Endothelial cell of umbilical vein (primary cell): Measurements from ENCODE around the gene CABCOCO1. TPM values are rescaled to one million over a fixed set of nuclear protein-coding genes. Genes with fewer than 3 reads are reported as not detected.

ENCODE experiments used
- BruUV-seq: library from RNA; stranded (reverse); fragments of 400-500 nt; replicated peaks from 2 replicates; lab custom pipeline; 2021; lab: Mats Ljungman, UMichigan
- CTCF ChIA-PET: fragments of 300-600, 350-600 bp; sonication (Branson Sonifier 250); formaldehyde crosslinking; loops from one replicate; lab custom pipeline; 2021; ENCODE audit warnings: antibody characterized with exemption, inconsistent platforms; lab: Charles Lee
- POLR2A ChIA-PET: fragments of 300-600, 350-600 bp; sonication (Branson Sonifier 250); formaldehyde crosslinking; loops from one replicate; lab custom pipeline; 2021; ENCODE audit warnings: antibody characterized with exemption, inconsistent platforms; lab: Charles Lee
- DNase-seq: peaks from one replicate; pipeline ENCODE4 v3.0.0-alpha.2; 2011; ENCODE audit warnings: low read depth, low spot score
- FAIRE-seq: peaks from 2 replicates; lab custom pipeline; 2011; peaks lifted over from hg19 to GRCh38; lab: Jason Lieb, UNC
- H2AFZ ChIP-seq: 2 replicates; pipeline ENCODE4 v1.6.0; 2012; ENCODE audit warnings: low read depth, low read length, control low read depth, inconsistent platforms
- H3K27ac ChIP-seq: 2 replicates; pipeline ENCODE4 v1.5.1; 2011; ENCODE audit warnings: low read depth, mild to moderate bottlenecking, control low read depth, low read length, moderate library complexity; ENCODE audit not compliant: insufficient read depth
- H3K27me3 ChIP-seq, 2 experiments: 2 replicates each; pipeline versions ENCODE4 v1.6.0 to v1.6.1; 2011; ENCODE audit warnings: low read length in 2 of 2, mixed read lengths in 1 of 2; ENCODE audit not compliant: control insufficient read depth in 2 of 2, insufficient read depth in 2 of 2
- H3K36me3 ChIP-seq, 2 experiments: 2 replicates in 1 of 2; 3 replicates in 1 of 2; pipeline ENCODE4 v1.5.1; 2011; ENCODE audit warnings: low read length in 2 of 2, mild to moderate bottlenecking in 1 of 2, moderate library complexity in 1 of 2; ENCODE audit not compliant: control insufficient read depth in 2 of 2, insufficient read depth in 2 of 2; ENCODE audit errors: extremely low read depth in 1 of 2
- H3K4me1 ChIP-seq: 3 replicates; pipeline ENCODE4 v1.5.1; 2011; ENCODE audit warnings: mild to moderate bottlenecking, low read length; ENCODE audit not compliant: control insufficient read depth, insufficient read depth; ENCODE audit errors: extremely low read depth
- H3K4me2 ChIP-seq: 2 replicates; pipeline ENCODE4 v1.6.1; 2011; ENCODE audit warnings: low read length, control low read depth, mixed read lengths; ENCODE audit not compliant: insufficient read depth
- H3K4me3 ChIP-seq, 3 experiments: fragments of 200-600 bp in 1 of 3; sonication (generic), shearing (Covaris generic) in 1 of 3; replicated peaks in 1 of 3; 2 replicates each; pipeline ENCODE4 v1.5.1; 2011 to 2016; ENCODE audit warnings: control low read depth in 3 of 3, low read length in 3 of 3, mild to moderate bottlenecking in 2 of 3, inconsistent platforms in 1 of 3, low read depth in 1 of 3, moderate library complexity in 1 of 3; ENCODE audit not compliant: insufficient read depth in 1 of 3
- H3K79me2 ChIP-seq: 2 replicates; pipeline ENCODE4 v1.6.0; 2012; ENCODE audit warnings: low read length, inconsistent platforms; ENCODE audit not compliant: control insufficient read depth, insufficient read depth
- H3K9ac ChIP-seq: replicated peaks from 2 replicates; pipeline ENCODE3; 2011; ENCODE audit warnings: low read length, control low read depth; ENCODE audit not compliant: insufficient read depth; ENCODE audit errors: extremely low read depth
- H3K9me1 ChIP-seq: replicated peaks from 3 replicates; pipeline ENCODE4 v1.6.0; 2011; ENCODE audit warnings: mild to moderate bottlenecking, low read length; ENCODE audit not compliant: control insufficient read depth, insufficient read depth; ENCODE audit errors: extremely low read depth
- H3K9me3 ChIP-seq: replicated peaks from 2 replicates; pipeline ENCODE4 v1.5.1; 2012; ENCODE audit warnings: low read length, inconsistent platforms; ENCODE audit not compliant: control insufficient read depth, insufficient read depth
- H4K20me1 ChIP-seq: replicated peaks from 2 replicates; pipeline ENCODE3; 2011; ENCODE audit warnings: mild to moderate bottlenecking, low read length; ENCODE audit not compliant: control insufficient read depth, insufficient read depth; ENCODE audit errors: extremely low read depth
- EZH2 ChIP-seq: IDR thresholded peaks from 2 replicates; pipeline ENCODE4 v1.6.1; 2012; ENCODE audit warnings: borderline replicate concordance, low read depth, mild to moderate bottlenecking, moderate library complexity, low read length, inconsistent platforms; ENCODE audit not compliant: severe bottlenecking
- FOS ChIP-seq: IDR thresholded peaks from 2 replicates; pipeline ENCODE4 v1.6.1; 2011; ENCODE audit warnings: mild to moderate bottlenecking, low read length, moderate library complexity, borderline replicate concordance; ENCODE audit not compliant: insufficient read depth
- GATA2 ChIP-seq: IDR thresholded peaks from 2 replicates; pipeline ENCODE4 v1.7.0; 2011; ENCODE audit warnings: low read depth, mild to moderate bottlenecking, moderate library complexity, mixed read lengths, low read length; ENCODE audit not compliant: insufficient read length, insufficient read depth
- JUN ChIP-seq: IDR thresholded peaks from 2 replicates; pipeline ENCODE4 v1.6.1; 2011; ENCODE audit warnings: borderline replicate concordance, low read depth; ENCODE audit not compliant: insufficient read length, insufficient read depth
- MYC ChIP-seq: IDR thresholded peaks from one replicate; pipeline ENCODE4 v1.6.1; 2011; ENCODE audit warnings: mild to moderate bottlenecking, low read depth, low read length
- POLR2A ChIP-seq: IDR thresholded peaks from 2 replicates; pipeline ENCODE4 v1.6.1; 2012; ENCODE audit warnings: low read depth, mild to moderate bottlenecking, control low read depth, low read length
- POLR2AphosphoS5 ChIP-seq: IDR thresholded peaks from 2 replicates; pipeline ENCODE4 v1.6.1; 2012; ENCODE audit warnings: low read depth, mild to moderate bottlenecking, control low read depth, low read length, moderate library complexity; ENCODE audit not compliant: insufficient read depth
- dilution Hi-C: fragments of 300-500 bp; cut with MboI; formaldehyde crosslinking; loops from one replicate; pipeline ENCODE4 v1.15.0; 2019; ENCODE audit warnings: low sequenced_read_pairs; ENCODE audit not compliant: extremely low pct_ligation_motif_present
- intact Hi-C: fragments of 100-400 bp; cut with micrococcal nuclease; formaldehyde crosslinking; loops from one replicate; pipeline ENCODE4 v1.10.0; 2022
- polyA plus RNA-seq, 4 experiments: library from polyadenylated mRNA; depleted of rRNA in 3 of 4; stranded (reverse) in 3 of 4; unstranded in 1 of 4; fragments of >200 nt; gene quantifications; 2 replicates each; pipeline versions ENCODE4 v1.2.1 to v1.2.3, GENCODE V29; 2011 to 2012; ENCODE audit warnings: missing spikeins in 1 of 4
- total RNA-seq: library from RNA; stranded (reverse); gene quantifications from 2 replicates; pipeline ENCODE4 v1.2.3, GENCODE V29; 2021
- TF ChIP-seq, protein P1 (sequence below): IDR thresholded peaks from 2 replicates; pipeline ENCODE4 v1.6.1; 2011; ENCODE audit not compliant: insufficient read depth, insufficient read length
- TF ChIP-seq, protein P2 (sequence below), 2 donors: IDR thresholded peaks; 1 replicate in 1 of 2; 2 replicates in 1 of 2; pipeline ENCODE4 v1.5.1; 2011; ENCODE audit warnings: low read length in 2 of 2, mild to moderate bottlenecking in 2 of 2, moderate library complexity in 2 of 2, control low read depth in 1 of 2, inconsistent platforms in 1 of 2, low read depth in 1 of 2; ENCODE audit not compliant: insufficient read depth in 1 of 2; ENCODE audit errors: extremely low read depth in 1 of 2

CABCOCO1 gene
- total and polyA plus RNA-seq, 2 donors (not counting 3 experiments of a cell fraction or from before 2014, with no cell fraction given) = 0.06 to 1.3 TPM

DNA sequence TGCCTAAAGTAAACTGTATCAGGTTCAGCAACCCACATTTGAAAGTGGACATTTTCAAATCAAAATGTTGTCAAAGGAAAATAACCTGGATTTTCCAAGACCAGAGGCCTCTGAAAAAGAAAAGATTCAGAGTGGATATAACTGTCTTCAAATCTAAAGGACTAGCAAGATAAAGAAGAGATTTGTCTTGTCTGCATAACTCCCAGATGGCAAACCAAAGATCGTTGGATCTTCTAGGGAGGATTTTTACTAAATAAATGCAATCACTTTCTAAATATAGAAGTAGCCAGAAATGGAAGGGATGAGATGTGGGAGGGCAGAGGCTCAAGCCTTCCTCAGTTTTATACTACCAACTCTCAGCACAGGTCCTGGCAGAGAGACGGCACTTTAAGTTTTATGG is 39.0 kb downstream of the CABCOCO1 start:
- ChIA-PET CTCF (no interaction called here), POLR2A (no interaction called here)
- Histone ChIP-seq H3K9me1 (no peaks in the 10 kb centered on the region), H3K9ac (no peak overlapping the region), H3K36me3 (no peaks in the 10 kb centered on the region), H3K4me3 (no peak overlapping the region), H3K27me3 (no peaks in the 10 kb centered on the region), H3K27ac (no peak overlapping the region), H4K20me1 (no peaks in the 10 kb centered on the region), H3K79me2 (no peaks in the 10 kb centered on the region), H3K4me1 (no peaks in the 10 kb centered on the region), H3K4me2 (no peak overlapping the region), H3K9me3 (no peaks in the 10 kb centered on the region), H2AFZ (no peak overlapping the region)
- no peak for TF ChIP-seq POLR2AphosphoS5
- no peak for TF ChIP-seq FOS
- TF ChIP-seq, protein P1, sequence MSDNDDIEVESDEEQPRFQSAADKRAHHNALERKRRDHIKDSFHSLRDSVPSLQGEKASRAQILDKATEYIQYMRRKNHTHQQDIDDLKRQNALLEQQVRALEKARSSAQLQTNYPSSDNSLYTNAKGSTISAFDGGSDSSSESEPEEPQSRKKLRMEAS = no peak
- TF ChIP-seq POLR2A = no peak
- no peak for TF ChIP-seq MYC
- TF ChIP-seq GATA2 = no peak
- TF ChIP-seq, protein P2, sequence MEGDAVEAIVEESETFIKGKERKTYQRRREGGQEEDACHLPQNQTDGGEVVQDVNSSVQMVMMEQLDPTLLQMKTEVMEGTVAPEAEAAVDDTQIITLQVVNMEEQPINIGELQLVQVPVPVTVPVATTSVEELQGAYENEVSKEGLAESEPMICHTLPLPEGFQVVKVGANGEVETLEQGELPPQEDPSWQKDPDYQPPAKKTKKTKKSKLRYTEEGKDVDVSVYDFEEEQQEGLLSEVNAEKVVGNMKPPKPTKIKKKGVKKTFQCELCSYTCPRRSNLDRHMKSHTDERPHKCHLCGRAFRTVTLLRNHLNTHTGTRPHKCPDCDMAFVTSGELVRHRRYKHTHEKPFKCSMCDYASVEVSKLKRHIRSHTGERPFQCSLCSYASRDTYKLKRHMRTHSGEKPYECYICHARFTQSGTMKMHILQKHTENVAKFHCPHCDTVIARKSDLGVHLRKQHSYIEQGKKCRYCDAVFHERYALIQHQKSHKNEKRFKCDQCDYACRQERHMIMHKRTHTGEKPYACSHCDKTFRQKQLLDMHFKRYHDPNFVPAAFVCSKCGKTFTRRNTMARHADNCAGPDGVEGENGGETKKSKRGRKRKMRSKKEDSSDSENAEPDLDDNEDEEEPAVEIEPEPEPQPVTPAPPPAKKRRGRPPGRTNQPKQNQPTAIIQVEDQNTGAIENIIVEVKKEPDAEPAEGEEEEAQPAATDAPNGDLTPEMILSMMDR (IDR thresholded peaks at IDR 0.05; ENCODE audit: extremely low read depth in 1 of 2, insufficient read depth in 1 of 2, low read depth in 1 of 2, low read length in 2 of 2) = no peak
- TF ChIP-seq EZH2 = no peak
- no peak for TF ChIP-seq JUN
- dilution Hi-C loops = no loop called here
- no peak for FAIRE-seq
- intact Hi-C loops = no loop called here
- DNase-seq = no peak
- no TSS peak for BruUV-seq
